ENCODE data around the gene FGL2.

FGL2 gene, protein sequence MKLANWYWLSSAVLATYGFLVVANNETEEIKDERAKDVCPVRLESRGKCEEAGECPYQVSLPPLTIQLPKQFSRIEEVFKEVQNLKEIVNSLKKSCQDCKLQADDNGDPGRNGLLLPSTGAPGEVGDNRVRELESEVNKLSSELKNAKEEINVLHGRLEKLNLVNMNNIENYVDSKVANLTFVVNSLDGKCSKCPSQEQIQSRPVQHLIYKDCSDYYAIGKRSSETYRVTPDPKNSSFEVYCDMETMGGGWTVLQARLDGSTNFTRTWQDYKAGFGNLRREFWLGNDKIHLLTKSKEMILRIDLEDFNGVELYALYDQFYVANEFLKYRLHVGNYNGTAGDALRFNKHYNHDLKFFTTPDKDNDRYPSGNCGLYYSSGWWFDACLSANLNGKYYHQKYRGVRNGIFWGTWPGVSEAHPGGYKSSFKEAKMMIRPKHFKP

DNA sequence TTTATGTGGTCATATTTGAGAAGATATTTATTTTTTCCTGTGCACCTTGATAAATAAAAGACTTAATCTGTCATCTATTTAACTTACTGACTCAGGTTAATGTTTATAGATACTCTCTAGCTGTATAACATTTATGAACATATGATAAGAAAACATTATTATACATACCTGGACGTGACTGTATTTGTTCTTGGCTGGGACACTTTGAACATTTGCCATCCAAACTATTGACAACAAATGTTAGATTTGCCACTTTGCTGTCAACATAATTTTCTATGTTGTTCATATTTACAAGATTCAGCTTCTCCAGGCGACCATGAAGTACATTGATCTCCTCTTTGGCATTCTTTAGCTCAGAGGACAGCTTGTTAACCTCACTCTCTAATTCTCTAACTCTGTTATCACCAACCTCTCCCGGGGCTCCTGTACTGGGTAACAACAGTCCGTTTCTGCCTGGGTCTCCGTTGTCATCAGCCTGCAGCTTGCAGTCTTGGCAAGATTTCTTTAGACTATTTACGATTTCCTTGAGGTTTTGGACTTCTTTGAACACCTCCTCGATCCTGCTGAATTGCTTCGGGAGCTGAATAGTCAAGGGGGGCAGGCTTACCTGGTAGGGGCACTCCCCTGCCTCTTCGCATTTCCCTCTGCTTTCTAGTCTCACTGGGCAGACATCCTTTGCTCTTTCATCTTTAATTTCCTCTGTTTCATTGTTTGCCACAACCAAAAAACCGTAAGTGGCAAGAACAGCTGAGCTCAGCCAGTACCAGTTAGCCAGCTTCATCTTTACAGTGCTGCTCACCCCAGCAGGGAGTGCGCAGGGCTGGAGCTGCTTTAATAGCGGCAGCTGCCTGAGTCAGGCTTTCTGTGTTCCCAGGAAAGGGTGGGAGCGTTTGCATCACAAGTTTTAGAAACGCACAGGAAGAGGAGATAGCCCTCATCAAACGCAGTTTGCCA lies at the start of gene FGL2:
Gene FGL2 (minus strand): TSS at position 807 of the 954 bp plus-strand sequence. CDS start 26 bp downstream, at position 781.
- peak; percentile 32 for DNase-seq
- Histone ChIP-seq H3K27me3 (replicated peaks) (no peaks in the 10 kb centered on the region), H3K27ac (no peak within 1 kb of the TSS), H3K36me3 (replicated peaks) (no peaks in the 10 kb centered on the region), H3K4me3 (ENCODE audit: low read depth, low read length) (peak within 1 kb of the TSS; percentile 34)
- TF ChIP-seq, protein P1, sequence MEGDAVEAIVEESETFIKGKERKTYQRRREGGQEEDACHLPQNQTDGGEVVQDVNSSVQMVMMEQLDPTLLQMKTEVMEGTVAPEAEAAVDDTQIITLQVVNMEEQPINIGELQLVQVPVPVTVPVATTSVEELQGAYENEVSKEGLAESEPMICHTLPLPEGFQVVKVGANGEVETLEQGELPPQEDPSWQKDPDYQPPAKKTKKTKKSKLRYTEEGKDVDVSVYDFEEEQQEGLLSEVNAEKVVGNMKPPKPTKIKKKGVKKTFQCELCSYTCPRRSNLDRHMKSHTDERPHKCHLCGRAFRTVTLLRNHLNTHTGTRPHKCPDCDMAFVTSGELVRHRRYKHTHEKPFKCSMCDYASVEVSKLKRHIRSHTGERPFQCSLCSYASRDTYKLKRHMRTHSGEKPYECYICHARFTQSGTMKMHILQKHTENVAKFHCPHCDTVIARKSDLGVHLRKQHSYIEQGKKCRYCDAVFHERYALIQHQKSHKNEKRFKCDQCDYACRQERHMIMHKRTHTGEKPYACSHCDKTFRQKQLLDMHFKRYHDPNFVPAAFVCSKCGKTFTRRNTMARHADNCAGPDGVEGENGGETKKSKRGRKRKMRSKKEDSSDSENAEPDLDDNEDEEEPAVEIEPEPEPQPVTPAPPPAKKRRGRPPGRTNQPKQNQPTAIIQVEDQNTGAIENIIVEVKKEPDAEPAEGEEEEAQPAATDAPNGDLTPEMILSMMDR (IDR thresholded peaks at IDR 0.05; ENCODE audit: low read depth, low read length, missing control alignments): peak; percentile 9
- in situ Hi-C loops (cut with HindIII; ENCODE audit: low pct_ligation_motif_present, low sequenced_read_pairs): no loop called here

DNA sequence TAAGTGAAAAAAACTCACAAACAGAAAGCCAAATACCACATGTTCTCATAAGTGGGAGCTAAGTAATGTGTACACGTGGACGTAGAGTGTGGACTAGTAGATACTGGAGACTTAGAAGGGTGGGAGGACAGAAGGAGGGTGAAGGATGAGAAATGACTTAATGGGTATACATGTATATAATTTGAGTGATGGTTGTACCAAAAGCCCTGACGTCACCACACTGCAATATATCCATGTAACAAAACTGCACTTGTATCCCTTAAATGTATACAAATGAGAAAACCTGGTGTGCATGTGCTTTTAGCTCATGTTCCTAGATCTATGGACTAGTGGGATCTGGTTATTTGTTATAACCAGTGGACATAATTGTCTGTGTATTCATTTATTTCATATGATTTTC lies 48.5 kb upstream of the FGL2 start:
- TF ChIP-seq, protein P1 (IDR thresholded peaks at IDR 0.05; ENCODE audit: low read depth, low read length, missing control alignments): no peak
- in situ Hi-C loops (cut with HindIII; ENCODE audit: low pct_ligation_motif_present, low sequenced_read_pairs): no loop called here
- no peak overlapping the region for H3K4me3 ChIP-seq (ENCODE audit: low read depth, low read length)
- no peak for DNase-seq
- H3K36me3 ChIP-seq (replicated peaks): no peaks in the 10 kb centered on the region
- no peaks in the 10 kb centered on the region for H3K27me3 ChIP-seq (replicated peaks)
- no peak overlapping the region for H3K27ac ChIP-seq

DNA sequence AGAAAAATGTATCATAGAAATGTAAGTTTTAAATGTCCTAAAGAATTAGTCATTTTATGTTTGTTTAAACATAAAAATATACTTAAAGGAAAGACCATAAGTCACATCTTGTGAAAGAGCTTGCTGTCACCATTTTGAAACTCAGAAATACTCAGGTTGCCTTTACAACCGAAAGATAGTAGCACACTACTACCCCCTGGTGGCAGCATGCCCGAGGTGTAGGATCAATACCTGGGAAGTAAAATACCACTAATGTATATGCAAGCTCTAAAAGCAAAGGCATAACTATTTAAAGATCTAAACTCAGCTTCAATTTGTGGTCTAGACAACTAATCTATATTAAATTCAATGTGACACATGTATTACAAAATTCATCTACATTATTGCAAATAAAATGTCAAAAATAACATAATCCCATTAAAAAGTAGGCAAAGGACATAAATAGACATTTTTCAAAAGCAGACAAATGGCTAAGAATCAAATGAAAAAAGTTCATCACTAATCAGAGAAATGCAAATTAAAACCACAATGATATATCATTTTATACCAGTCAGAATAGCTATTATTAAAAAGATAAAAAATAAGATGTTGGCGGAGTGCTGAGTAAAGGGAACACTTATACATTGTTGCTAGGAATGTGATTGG lies 47.7 kb upstream of the FGL2 start:
- H3K4me3 ChIP-seq (ENCODE audit: low read depth, low read length): no peak overlapping the region
- DNase-seq: peak; percentile 75
- in situ Hi-C loops (cut with HindIII; ENCODE audit: low pct_ligation_motif_present, low sequenced_read_pairs): no loop called here

DNA sequence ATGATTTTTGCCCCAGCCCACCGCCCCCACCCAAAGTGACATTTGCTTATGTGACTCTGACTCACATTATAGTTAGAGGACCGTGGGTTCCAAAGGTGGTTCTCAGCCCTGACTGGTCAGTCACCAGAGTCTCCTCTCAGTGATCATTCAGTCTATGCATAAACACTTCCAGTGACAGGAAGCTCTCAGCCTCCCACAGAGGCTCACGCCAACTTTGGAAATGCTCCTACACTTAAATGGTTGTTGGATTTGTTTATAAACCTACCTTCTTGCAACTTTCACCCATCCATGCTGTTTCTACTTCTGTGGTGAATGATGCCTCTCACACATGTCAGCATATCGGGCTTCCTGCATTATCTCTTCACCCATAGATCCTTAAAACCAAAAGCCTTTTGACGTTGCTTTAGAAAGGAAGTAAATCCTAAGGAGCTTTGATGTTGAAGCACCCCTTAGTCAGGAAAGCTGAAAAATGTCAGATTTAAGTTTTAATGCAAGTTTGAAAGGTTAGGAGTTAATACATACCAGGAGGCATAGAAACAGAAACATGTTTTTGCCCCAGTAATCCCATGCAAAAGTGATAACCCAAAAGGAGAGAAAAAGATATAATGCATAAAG lies 46.5 kb upstream of the FGL2 start:
- Histone ChIP-seq H3K27ac (no peak overlapping the region), H3K4me3 (ENCODE audit: low read depth, low read length) (no peak overlapping the region), H3K36me3 (replicated peaks) (no peaks in the 10 kb centered on the region), H3K27me3 (replicated peaks) (no peaks in the 10 kb centered on the region)
- in situ Hi-C loops (cut with HindIII; ENCODE audit: low pct_ligation_motif_present, low sequenced_read_pairs): no loop called here
- DNase-seq: no peak
- TF ChIP-seq, protein P1 (IDR thresholded peaks at IDR 0.05; ENCODE audit: low read depth, low read length, missing control alignments): no peak

More for the DNA sequence above, 47.7 kb upstream of the FGL2 start:
- no peaks in the 10 kb centered on the region for H3K27me3 ChIP-seq (replicated peaks)
- no peak overlapping the region for H3K27ac ChIP-seq
- TF ChIP-seq, protein P1 (IDR thresholded peaks at IDR 0.05; ENCODE audit: low read depth, low read length, missing control alignments): peak; percentile 91
- H3K36me3 ChIP-seq (replicated peaks): no peaks in the 10 kb centered on the region

DNA sequence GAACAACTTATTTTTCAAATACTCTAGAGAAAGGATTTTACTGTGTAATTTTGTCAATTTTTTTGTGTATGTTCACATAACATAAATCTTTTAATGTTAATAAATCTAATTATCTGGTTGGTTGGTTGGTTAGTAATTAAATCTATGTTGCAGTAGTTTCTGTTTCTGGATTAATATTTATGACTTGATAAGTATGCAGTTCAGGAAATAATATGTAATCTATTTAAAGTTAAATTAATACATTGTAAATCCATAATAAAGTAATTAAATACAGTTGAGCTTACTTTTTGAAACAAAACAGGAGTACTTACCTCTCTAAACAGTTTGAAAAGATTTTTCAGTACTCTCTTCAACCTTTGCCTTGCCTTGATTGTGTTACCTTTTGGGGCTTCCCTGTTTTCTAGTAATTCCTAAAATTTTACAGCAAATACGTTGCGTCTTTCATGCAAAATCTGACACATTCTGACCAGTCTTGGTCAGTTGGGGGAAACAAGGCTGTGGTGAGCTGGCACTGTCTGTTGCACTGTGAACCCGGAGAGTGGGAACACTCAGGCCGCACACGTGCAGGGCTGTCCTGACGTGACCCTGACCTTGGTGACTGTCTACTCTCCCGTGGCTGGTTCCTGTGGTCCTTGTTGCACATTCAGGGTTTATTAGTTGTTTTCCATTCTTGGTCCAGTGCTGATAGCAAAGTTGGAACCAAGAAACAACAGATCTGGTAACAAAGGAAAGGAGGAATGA lies 45.6 kb upstream of the FGL2 start:
- no peak overlapping the region for H3K4me3 ChIP-seq (ENCODE audit: low read depth, low read length)
- H3K27me3 ChIP-seq (replicated peaks): no peaks in the 10 kb centered on the region
- in situ Hi-C loops (cut with HindIII; ENCODE audit: low pct_ligation_motif_present, low sequenced_read_pairs): no loop called here
- TF ChIP-seq, protein P1 (IDR thresholded peaks at IDR 0.05; ENCODE audit: low read depth, low read length, missing control alignments): no peak
- no peak for DNase-seq
- H3K27ac ChIP-seq: no peak overlapping the region
- no peaks in the 10 kb centered on the region for H3K36me3 ChIP-seq (replicated peaks)

All from brain microvascular endothelial cell (primary cell).